T-helper 1 cell treated with Interleukin-12 subunit alpha and Interleukin-12 subunit beta and Interleukin-4 antibody, amounts not matched to agents 30 μg/mL and 1 μg/mL, for 36 hours (primary cell): Measurements from ENCODE around the gene NAA40.

ENCODE experiments used
- H3K27ac Mint-ChIP-seq: one replicate; pipeline ENCODE4 v1.8.0; 2021; ENCODE audit warnings: mild to moderate bottlenecking, mixed read lengths
- H3K27me3 Mint-ChIP-seq: one replicate; pipeline ENCODE4 v1.8.0; 2021; ENCODE audit warnings: low read depth, mixed read lengths
- H3K36me3 Mint-ChIP-seq: one replicate; pipeline ENCODE4 v1.8.0; 2021; ENCODE audit warnings: low read depth, mixed read lengths
- H3K4me1 Mint-ChIP-seq: one replicate; pipeline ENCODE4 v1.8.0; 2021; ENCODE audit warnings: low read depth, mixed read lengths
- H3K4me3 Mint-ChIP-seq: one replicate; pipeline ENCODE4 v1.8.0; 2021; ENCODE audit warnings: mild to moderate bottlenecking, moderate library complexity, mixed read lengths
- H3K9me3 Mint-ChIP-seq: one replicate; pipeline ENCODE4 v1.8.0; 2021; ENCODE audit warnings: mixed read lengths

Gene NAA40

GRCh38 chr11:63974259-63975143, 35.7 kb downstream of the NAA40 start, which contains the start of gene COX8A:
Gene COX8A, plus strand, starts transcription at chr11:63974620. Its CDS starts 61 bp downstream, at chr11:63974681.
- Mint-ChIP-seq H3K27me3 (no peaks in the 10 kb centered on the region), H3K9me3 (no peaks in the 10 kb centered on the region), H3K4me3 (peak within 1 kb of the TSS; percentile 97), H3K4me1 (peaks cover 25% of the 10 kb centered on the region), H3K27ac (peak within 1 kb of the TSS; percentile 98), H3K36me3 (peaks cover 17% of the 10 kb centered on the region)

GRCh38 chr11:63978551-63979239, 39.9 kb downstream of the NAA40 start:
- Mint-ChIP-seq H3K27me3 (no peaks in the 10 kb centered on the region), H3K9me3 (no peaks in the 10 kb centered on the region), H3K4me1 (peaks cover 22% of the 10 kb centered on the region), H3K27ac (peak overlapping the region; percentile 64), H3K36me3 (peaks cover 17% of the 10 kb centered on the region), H3K4me3 (no peak overlapping the region)

GRCh38 chr11:63979426-63979825, 40.6 kb downstream of the NAA40 start:
- Mint-ChIP-seq H3K9me3 (no peaks in the 10 kb centered on the region), H3K27me3 (no peaks in the 10 kb centered on the region), H3K27ac (no peak overlapping the region), H3K4me1 (peaks cover 19% of the 10 kb centered on the region), H3K4me3 (no peak overlapping the region), H3K36me3 (peaks cover 17% of the 10 kb centered on the region)

GRCh38 chr11:63985812-63986155, 47.0 kb downstream of the NAA40 start:
- H3K4me3 Mint-ChIP-seq: peak overlapping the region; percentile 99
- H3K36me3 Mint-ChIP-seq: peaks cover 17% of the 10 kb centered on the region
- H3K4me1 Mint-ChIP-seq: peaks cover 24% of the 10 kb centered on the region
- H3K9me3 Mint-ChIP-seq: no peaks in the 10 kb centered on the region
- H3K27me3 Mint-ChIP-seq: no peaks in the 10 kb centered on the region
- peak overlapping the region; percentile 98 for H3K27ac Mint-ChIP-seq

- no peaks in the 10 kb centered on the region for H3K27me3 Mint-ChIP-seq
- peak within 1 kb of the TSS; percentile 99 for H3K4me3 Mint-ChIP-seq
- H3K27ac Mint-ChIP-seq: peak within 1 kb of the TSS; percentile 98
Observed at GRCh38 chr11:63986156-63986931, 47.5 kb downstream of the NAA40 start, which contains the start of gene OTUB1. Gene OTUB1, plus strand, starts transcription at chr11:63986438. Its CDS starts 19 bp downstream, at chr11:63986457.

GRCh38 chr11:63986932-63987513, 48.2 kb downstream of the NAA40 start:
- H3K36me3 Mint-ChIP-seq: peaks cover 23% of the 10 kb centered on the region
- no peaks in the 10 kb centered on the region for H3K27me3 Mint-ChIP-seq
- H3K9me3 Mint-ChIP-seq: no peaks in the 10 kb centered on the region
- peaks cover 27% of the 10 kb centered on the region for H3K4me1 Mint-ChIP-seq
- peak overlapping the region; percentile 72 for H3K4me3 Mint-ChIP-seq
- peak overlapping the region; percentile 55 for H3K27ac Mint-ChIP-seq

More at GRCh38 chr11:63986156-63986931, 47.5 kb downstream of the NAA40 start, which contains the start of gene OTUB1:
- peaks cover 18% of the 10 kb centered on the region for H3K36me3 Mint-ChIP-seq
- H3K4me1 Mint-ChIP-seq: peaks cover 24% of the 10 kb centered on the region
- H3K9me3 Mint-ChIP-seq: no peaks in the 10 kb centered on the region

GRCh38 chr11:63991558-63991957, 52.8 kb downstream of the NAA40 start:
- Mint-ChIP-seq H3K27ac (no peak overlapping the region), H3K4me3 (no peak overlapping the region), H3K9me3 (no peaks in the 10 kb centered on the region), H3K36me3 (peaks cover 22% of the 10 kb centered on the region), H3K4me1 (peaks cover 21% of the 10 kb centered on the region), H3K27me3 (no peaks in the 10 kb centered on the region)

GRCh38 chr11:63993100-63993499, 54.3 kb downstream of the NAA40 start:
- no peaks in the 10 kb centered on the region for H3K27me3 Mint-ChIP-seq
- H3K36me3 Mint-ChIP-seq: peaks cover 26% of the 10 kb centered on the region
- no peak overlapping the region for H3K27ac Mint-ChIP-seq
- no peak overlapping the region for H3K4me3 Mint-ChIP-seq
- no peaks in the 10 kb centered on the region for H3K9me3 Mint-ChIP-seq
- peaks cover 13% of the 10 kb centered on the region for H3K4me1 Mint-ChIP-seq

GRCh38 chr11:63993993-63994392, 55.2 kb downstream of the NAA40 start:
- Mint-ChIP-seq H3K36me3 (peaks cover 26% of the 10 kb centered on the region), H3K27me3 (no peaks in the 10 kb centered on the region), H3K9me3 (no peaks in the 10 kb centered on the region), H3K4me3 (no peak overlapping the region), H3K27ac (no peak overlapping the region), H3K4me1 (peaks cover 7% of the 10 kb centered on the region)

- Mint-ChIP-seq H3K27ac (no peak overlapping the region), H3K4me1 (peaks cover 12% of the 10 kb centered on the region), H3K36me3 (peaks cover 19% of the 10 kb centered on the region), H3K4me3 (no peak overlapping the region), H3K27me3 (no peaks in the 10 kb centered on the region), H3K9me3 (no peaks in the 10 kb centered on the region)
Observed at GRCh38 chr11:63996512-63996911, 57.7 kb downstream of the NAA40 start.

- no peak overlapping the region for H3K27ac Mint-ChIP-seq
- H3K4me3 Mint-ChIP-seq: no peak overlapping the region
- H3K27me3 Mint-ChIP-seq: no peaks in the 10 kb centered on the region
- peaks cover 8% of the 10 kb centered on the region for H3K4me1 Mint-ChIP-seq
- peaks cover 16% of the 10 kb centered on the region for H3K36me3 Mint-ChIP-seq
- H3K9me3 Mint-ChIP-seq: no peaks in the 10 kb centered on the region
Observed at GRCh38 chr11:63997104-63997700, 58.4 kb downstream of the NAA40 start.

GRCh38 chr11:63997801-63998337, 59.1 kb downstream of the NAA40 start:
- H3K36me3 Mint-ChIP-seq: peaks cover 16% of the 10 kb centered on the region
- H3K27ac Mint-ChIP-seq: no peak overlapping the region

GRCh38 chr11:63998558-63999348, 60.0 kb downstream of the NAA40 start:
- H3K4me1 Mint-ChIP-seq: peaks cover 5% of the 10 kb centered on the region
- peaks cover 16% of the 10 kb centered on the region for H3K36me3 Mint-ChIP-seq
- H3K27me3 Mint-ChIP-seq: no peaks in the 10 kb centered on the region
- H3K4me3 Mint-ChIP-seq: no peak overlapping the region
- H3K9me3 Mint-ChIP-seq: no peaks in the 10 kb centered on the region
- no peak overlapping the region for H3K27ac Mint-ChIP-seq

More at GRCh38 chr11:63997801-63998337, 59.1 kb downstream of the NAA40 start:
- Mint-ChIP-seq H3K27me3 (no peaks in the 10 kb centered on the region), H3K4me1 (peaks cover 7% of the 10 kb centered on the region), H3K4me3 (no peak overlapping the region), H3K9me3 (no peaks in the 10 kb centered on the region)
